ENCODE measurements around the gene RNF144A.

DNA sequence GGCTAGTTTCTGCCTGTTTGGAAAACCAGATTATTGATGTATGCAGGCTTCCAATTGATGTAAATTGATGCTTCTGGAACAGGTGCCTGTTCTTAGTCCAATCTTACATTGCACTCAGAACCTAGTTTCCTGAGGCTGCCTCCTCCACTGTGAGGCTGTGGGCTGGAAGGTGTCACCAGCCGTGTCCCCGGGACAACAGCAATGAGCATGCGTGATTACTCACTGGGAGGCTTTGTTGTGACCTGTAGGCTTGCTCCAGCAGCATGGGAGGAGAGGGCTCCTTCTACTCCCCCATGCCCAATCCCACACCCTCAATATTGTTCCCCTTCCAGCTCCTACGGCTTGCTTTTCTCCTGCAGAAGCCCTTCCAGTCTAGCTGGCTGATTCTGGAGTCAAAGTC lies 28.5 kb upstream of the RNF144A start:
- TF ChIP-seq POLR2AphosphoS5 (IDR thresholded peaks at IDR 0.05; ENCODE audit: low read depth, low read length) = no peak
- TF ChIP-seq POLR2A (IDR thresholded peaks at IDR 0.05; ENCODE audit: borderline replicate concordance, extremely low read depth, insufficient read depth, insufficient read length) = no peak
- no peak for TF ChIP-seq YY1 (IDR thresholded peaks at IDR 0.05; ENCODE audit: extremely low read depth, insufficient replicate concordance, low read depth, low read length)
- TF ChIP-seq ZNF274 (IDR thresholded peaks at IDR 0.05; ENCODE audit: low read depth, low read length) = no peak
- TF ChIP-seq, protein P1, sequence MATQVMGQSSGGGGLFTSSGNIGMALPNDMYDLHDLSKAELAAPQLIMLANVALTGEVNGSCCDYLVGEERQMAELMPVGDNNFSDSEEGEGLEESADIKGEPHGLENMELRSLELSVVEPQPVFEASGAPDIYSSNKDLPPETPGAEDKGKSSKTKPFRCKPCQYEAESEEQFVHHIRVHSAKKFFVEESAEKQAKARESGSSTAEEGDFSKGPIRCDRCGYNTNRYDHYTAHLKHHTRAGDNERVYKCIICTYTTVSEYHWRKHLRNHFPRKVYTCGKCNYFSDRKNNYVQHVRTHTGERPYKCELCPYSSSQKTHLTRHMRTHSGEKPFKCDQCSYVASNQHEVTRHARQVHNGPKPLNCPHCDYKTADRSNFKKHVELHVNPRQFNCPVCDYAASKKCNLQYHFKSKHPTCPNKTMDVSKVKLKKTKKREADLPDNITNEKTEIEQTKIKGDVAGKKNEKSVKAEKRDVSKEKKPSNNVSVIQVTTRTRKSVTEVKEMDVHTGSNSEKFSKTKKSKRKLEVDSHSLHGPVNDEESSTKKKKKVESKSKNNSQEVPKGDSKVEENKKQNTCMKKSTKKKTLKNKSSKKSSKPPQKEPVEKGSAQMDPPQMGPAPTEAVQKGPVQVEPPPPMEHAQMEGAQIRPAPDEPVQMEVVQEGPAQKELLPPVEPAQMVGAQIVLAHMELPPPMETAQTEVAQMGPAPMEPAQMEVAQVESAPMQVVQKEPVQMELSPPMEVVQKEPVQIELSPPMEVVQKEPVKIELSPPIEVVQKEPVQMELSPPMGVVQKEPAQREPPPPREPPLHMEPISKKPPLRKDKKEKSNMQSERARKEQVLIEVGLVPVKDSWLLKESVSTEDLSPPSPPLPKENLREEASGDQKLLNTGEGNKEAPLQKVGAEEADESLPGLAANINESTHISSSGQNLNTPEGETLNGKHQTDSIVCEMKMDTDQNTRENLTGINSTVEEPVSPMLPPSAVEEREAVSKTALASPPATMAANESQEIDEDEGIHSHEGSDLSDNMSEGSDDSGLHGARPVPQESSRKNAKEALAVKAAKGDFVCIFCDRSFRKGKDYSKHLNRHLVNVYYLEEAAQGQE (IDR thresholded peaks at IDR 0.05; ENCODE audit: low read depth) = no peak
- TF ChIP-seq JUND (IDR thresholded peaks at IDR 0.05) = no peak
- TF ChIP-seq, protein P2, sequence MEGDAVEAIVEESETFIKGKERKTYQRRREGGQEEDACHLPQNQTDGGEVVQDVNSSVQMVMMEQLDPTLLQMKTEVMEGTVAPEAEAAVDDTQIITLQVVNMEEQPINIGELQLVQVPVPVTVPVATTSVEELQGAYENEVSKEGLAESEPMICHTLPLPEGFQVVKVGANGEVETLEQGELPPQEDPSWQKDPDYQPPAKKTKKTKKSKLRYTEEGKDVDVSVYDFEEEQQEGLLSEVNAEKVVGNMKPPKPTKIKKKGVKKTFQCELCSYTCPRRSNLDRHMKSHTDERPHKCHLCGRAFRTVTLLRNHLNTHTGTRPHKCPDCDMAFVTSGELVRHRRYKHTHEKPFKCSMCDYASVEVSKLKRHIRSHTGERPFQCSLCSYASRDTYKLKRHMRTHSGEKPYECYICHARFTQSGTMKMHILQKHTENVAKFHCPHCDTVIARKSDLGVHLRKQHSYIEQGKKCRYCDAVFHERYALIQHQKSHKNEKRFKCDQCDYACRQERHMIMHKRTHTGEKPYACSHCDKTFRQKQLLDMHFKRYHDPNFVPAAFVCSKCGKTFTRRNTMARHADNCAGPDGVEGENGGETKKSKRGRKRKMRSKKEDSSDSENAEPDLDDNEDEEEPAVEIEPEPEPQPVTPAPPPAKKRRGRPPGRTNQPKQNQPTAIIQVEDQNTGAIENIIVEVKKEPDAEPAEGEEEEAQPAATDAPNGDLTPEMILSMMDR (IDR thresholded peaks at IDR 0.05 in 2 of 3, conservative IDR thresholded peaks at IDR 0.05 in 1 of 3; ENCODE audit: borderline replicate concordance in 1 of 3, insufficient read depth in 1 of 3, low read depth in 2 of 3, low read length in 2 of 3) = no peak
- no peak for TF ChIP-seq CEBPB (IDR thresholded peaks at IDR 0.05; ENCODE audit: low read depth)
- TF ChIP-seq ZFX (IDR thresholded peaks at IDR 0.05) = no peak
- TF ChIP-seq SIN3A (IDR thresholded peaks at IDR 0.05; ENCODE audit: low read depth) = no peak
- no peak for TF ChIP-seq FOSL1 (IDR thresholded peaks at IDR 0.05; ENCODE audit: low read depth)
- TF ChIP-seq EZH2 (IDR thresholded peaks at IDR 0.05) = no peak
- TF ChIP-seq, protein P3, sequence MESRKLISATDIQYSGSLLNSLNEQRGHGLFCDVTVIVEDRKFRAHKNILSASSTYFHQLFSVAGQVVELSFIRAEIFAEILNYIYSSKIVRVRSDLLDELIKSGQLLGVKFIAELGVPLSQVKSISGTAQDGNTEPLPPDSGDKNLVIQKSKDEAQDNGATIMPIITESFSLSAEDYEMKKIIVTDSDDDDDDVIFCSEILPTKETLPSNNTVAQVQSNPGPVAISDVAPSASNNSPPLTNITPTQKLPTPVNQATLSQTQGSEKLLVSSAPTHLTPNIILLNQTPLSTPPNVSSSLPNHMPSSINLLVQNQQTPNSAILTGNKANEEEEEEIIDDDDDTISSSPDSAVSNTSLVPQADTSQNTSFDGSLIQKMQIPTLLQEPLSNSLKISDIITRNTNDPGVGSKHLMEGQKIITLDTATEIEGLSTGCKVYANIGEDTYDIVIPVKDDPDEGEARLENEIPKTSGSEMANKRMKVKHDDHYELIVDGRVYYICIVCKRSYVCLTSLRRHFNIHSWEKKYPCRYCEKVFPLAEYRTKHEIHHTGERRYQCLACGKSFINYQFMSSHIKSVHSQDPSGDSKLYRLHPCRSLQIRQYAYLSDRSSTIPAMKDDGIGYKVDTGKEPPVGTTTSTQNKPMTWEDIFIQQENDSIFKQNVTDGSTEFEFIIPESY (IDR thresholded peaks at IDR 0.05; ENCODE audit: extremely low read depth, insufficient replicate concordance, low read length) = no peak

All from HCT116 (cell line).